ENCODE results near the gene ACO2. TPM values are rescaled to one million over a fixed set of nuclear protein-coding genes. Genes with fewer than 3 reads are reported as not detected.

The ACO2 gene
- total RNA-seq, 1 donor from 2014 or later, result 77.3 TPM

DNA sequence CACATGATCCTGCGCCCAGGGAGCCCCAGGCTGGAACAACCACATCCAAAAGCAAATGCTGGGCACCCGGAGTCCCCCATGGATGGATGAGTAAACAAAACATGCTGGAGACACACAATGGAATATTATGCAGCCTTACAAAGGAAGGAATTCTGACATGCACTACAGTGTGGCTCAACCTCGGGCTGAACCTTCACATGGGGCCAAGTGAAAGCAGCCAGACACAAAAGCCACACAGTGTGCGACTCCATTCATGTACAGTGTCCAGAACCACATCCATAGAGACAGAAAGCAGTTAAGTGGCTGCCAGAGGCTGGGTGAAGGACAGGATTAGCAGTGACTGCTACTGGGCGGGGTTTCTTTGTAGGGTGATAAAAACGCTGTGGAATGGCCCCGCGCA lies 65.3 kb downstream of the ACO2 start:
- Mint-ChIP-seq H3K36me3 (ENCODE audit: unreplicated experiment) (peaks cover 15% of the 10 kb centered on the region), H3K9me3 (ENCODE audit: unreplicated experiment) (no peaks in the 10 kb centered on the region), H3K4me3 (ENCODE audit: unreplicated experiment) (no peak overlapping the region), H3K4me1 (ENCODE audit: unreplicated experiment) (no peaks in the 10 kb centered on the region), H3K27me3 (ENCODE audit: unreplicated experiment) (no peaks in the 10 kb centered on the region), H3K27ac (ENCODE audit: unreplicated experiment) (no peak overlapping the region)
- DNase-seq (ENCODE audit: extremely low spot score, unreplicated experiment), result no peak
- TF ChIP-seq, protein P1, sequence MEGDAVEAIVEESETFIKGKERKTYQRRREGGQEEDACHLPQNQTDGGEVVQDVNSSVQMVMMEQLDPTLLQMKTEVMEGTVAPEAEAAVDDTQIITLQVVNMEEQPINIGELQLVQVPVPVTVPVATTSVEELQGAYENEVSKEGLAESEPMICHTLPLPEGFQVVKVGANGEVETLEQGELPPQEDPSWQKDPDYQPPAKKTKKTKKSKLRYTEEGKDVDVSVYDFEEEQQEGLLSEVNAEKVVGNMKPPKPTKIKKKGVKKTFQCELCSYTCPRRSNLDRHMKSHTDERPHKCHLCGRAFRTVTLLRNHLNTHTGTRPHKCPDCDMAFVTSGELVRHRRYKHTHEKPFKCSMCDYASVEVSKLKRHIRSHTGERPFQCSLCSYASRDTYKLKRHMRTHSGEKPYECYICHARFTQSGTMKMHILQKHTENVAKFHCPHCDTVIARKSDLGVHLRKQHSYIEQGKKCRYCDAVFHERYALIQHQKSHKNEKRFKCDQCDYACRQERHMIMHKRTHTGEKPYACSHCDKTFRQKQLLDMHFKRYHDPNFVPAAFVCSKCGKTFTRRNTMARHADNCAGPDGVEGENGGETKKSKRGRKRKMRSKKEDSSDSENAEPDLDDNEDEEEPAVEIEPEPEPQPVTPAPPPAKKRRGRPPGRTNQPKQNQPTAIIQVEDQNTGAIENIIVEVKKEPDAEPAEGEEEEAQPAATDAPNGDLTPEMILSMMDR (IDR thresholded peaks at IDR 0.05), result no peak

DNA sequence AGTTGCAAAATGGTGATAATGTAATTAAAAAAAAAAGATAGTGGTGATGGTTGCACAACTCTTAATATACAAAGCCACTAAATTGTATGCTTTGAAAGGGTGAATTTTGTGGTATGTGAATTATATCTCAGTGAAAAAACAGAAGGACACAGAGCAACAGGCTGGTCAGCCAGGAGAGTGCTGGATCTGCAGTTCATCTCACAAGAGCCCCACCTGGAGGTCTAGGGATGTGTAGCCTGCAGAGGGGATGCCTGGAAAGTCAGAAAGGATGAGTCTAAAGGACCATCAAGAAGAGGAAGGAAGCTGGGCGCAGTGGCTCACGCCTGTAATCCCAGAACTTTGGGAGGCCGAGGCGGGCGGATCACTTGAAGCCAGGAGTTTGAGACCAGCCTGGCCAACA lies 66.3 kb downstream of the ACO2 start:
- H3K36me3 Mint-ChIP-seq (ENCODE audit: unreplicated experiment), result peaks cover 17% of the 10 kb centered on the region
- DNase-seq (ENCODE audit: extremely low spot score, unreplicated experiment), result no peak
- TF ChIP-seq, protein P1 (IDR thresholded peaks at IDR 0.05), result peak; percentile 34
- H3K9me3 Mint-ChIP-seq (ENCODE audit: unreplicated experiment), result no peaks in the 10 kb centered on the region
- no peak overlapping the region for H3K27ac Mint-ChIP-seq (ENCODE audit: unreplicated experiment)
- H3K4me1 Mint-ChIP-seq (ENCODE audit: unreplicated experiment), result no peaks in the 10 kb centered on the region
- H3K4me3 Mint-ChIP-seq (ENCODE audit: unreplicated experiment), result no peak overlapping the region
- H3K27me3 Mint-ChIP-seq (ENCODE audit: unreplicated experiment), result no peaks in the 10 kb centered on the region

DNA sequence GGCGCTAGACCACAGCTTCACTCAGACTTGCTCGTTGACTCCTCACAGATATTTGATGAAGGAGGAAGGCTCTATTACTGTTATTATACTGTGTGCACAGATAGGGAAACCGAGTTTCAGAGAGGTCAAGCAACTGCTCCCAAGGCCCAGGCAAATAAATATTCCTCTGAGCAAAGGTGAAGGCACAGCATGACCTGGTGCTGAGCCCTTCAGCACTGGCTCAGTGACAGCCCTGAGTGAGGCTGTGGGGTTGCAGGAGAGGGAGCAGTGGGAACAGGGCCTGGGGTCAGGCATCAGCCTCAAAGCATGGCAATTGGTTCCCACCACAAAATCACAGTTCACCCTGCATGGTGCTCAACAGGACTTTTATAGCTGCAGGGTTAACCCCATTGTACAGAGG lies 68.3 kb downstream of the ACO2 start:
- Mint-ChIP-seq H3K4me3 (ENCODE audit: unreplicated experiment) (no peak overlapping the region), H3K27ac (ENCODE audit: unreplicated experiment) (no peak overlapping the region), H3K27me3 (ENCODE audit: unreplicated experiment) (no peaks in the 10 kb centered on the region), H3K36me3 (ENCODE audit: unreplicated experiment) (peaks cover 10% of the 10 kb centered on the region), H3K4me1 (ENCODE audit: unreplicated experiment) (peaks cover 8% of the 10 kb centered on the region), H3K9me3 (ENCODE audit: unreplicated experiment) (no peaks in the 10 kb centered on the region)
- DNase-seq (ENCODE audit: extremely low spot score, unreplicated experiment), result no peak
- TF ChIP-seq, protein P1 (IDR thresholded peaks at IDR 0.05), result no peak

DNA sequence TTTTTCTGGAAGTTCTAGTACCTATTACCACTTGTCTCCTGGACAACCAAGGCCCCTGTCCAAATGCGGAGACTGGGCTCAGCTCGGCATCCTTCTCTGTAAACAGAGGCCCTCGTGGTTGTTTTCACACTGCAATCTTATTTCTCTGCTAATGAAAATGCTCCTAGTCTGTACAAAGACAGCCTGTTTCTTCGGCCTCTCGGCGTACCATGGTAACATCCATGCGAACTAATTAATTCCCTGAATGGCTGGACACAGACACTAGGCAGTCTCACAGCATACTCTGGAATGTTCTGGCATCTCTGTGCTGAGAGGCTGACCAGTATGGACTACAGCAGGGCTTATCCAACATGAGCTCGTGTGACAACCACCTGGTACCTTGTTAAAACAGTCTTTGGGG lies 69.7 kb downstream of the ACO2 start:
- H3K4me3 Mint-ChIP-seq (ENCODE audit: unreplicated experiment), result no peak overlapping the region
- no peak overlapping the region for H3K27ac Mint-ChIP-seq (ENCODE audit: unreplicated experiment)
- no peak for DNase-seq (ENCODE audit: extremely low spot score, unreplicated experiment)
- H3K4me1 Mint-ChIP-seq (ENCODE audit: unreplicated experiment), result peaks cover 22% of the 10 kb centered on the region
- no peaks in the 10 kb centered on the region for H3K9me3 Mint-ChIP-seq (ENCODE audit: unreplicated experiment)
- TF ChIP-seq, protein P1 (IDR thresholded peaks at IDR 0.05), result no peak
- peaks cover 7% of the 10 kb centered on the region for H3K36me3 Mint-ChIP-seq (ENCODE audit: unreplicated experiment)
- H3K27me3 Mint-ChIP-seq (ENCODE audit: unreplicated experiment), result no peaks in the 10 kb centered on the region

DNA sequence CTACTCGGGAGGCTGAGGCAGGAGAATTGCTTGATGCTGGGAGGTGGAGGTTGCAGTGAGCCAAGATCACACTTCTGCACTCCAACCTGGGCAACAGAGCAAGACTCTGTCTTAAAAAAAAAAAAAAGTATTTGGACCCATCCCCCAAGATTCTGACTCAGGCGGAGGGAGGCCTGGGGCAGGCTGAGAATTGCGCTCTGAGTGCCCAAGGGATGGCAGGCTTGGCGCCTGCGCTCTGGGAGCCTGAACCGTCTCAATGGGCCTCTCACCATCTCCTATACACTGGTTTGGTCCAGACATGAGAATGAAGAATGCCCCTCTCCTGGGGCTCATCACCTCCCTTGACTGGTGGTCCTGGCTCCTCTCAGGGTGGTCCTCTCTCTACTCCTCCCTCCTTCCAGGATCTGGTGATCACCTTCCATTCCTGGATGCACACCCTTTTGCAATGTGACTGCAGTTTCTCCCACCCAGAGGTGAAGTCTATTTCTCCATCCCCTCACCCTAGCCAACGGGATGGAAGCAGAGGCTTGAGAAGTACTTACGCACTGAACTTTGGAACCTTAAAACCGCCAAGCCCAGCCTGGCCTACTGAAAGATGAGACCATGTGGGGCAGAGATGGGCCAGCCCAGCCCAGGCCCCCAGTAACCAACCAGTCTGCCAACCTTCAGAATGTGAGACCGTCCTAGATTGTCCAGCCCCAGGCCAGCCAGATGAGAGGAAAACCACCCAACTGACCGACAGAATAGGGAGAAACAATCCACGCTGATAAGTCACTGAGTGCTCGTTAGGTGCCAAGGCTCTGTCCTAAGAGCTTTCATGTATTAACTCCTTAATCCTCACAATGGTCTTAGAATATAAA lies 70.5 kb downstream of the ACO2 start:
- H3K36me3 Mint-ChIP-seq (ENCODE audit: unreplicated experiment), result peaks cover 7% of the 10 kb centered on the region
- H3K4me3 Mint-ChIP-seq (ENCODE audit: unreplicated experiment), result no peak overlapping the region
- H3K27ac Mint-ChIP-seq (ENCODE audit: unreplicated experiment), result no peak overlapping the region
- peaks cover 24% of the 10 kb centered on the region for H3K4me1 Mint-ChIP-seq (ENCODE audit: unreplicated experiment)
- no peaks in the 10 kb centered on the region for H3K27me3 Mint-ChIP-seq (ENCODE audit: unreplicated experiment)
- H3K9me3 Mint-ChIP-seq (ENCODE audit: unreplicated experiment), result no peaks in the 10 kb centered on the region
- DNase-seq (ENCODE audit: extremely low spot score, unreplicated experiment), result no peak
- TF ChIP-seq, protein P1 (IDR thresholded peaks at IDR 0.05), result no peak

Measured in osteocyte (in vitro differentiated cells).